Lung (tissue), 12 donors: ENCODE results near the gene ZBTB11. TPM values are rescaled to one million over a fixed set of nuclear protein-coding genes. Genes with fewer than 3 reads are reported as not detected.

Experiments
- ATAC-seq: fragments of 200-7000 bp; cut with Tn5 transposase; one replicate; pipeline ENCODE4 v1.9.1; 2020; ENCODE audit warnings: moderate number of reproducible peaks; ENCODE audit not compliant: insufficient read depth, low FRiP score
- DNase-seq, 3 donors: peaks; one replicate each; pipeline ENCODE4 v3.0.0-alpha.2; 2013 to 2017
- H3K27ac ChIP-seq, 2 donors: one replicate each; pipeline ENCODE4 v1.5.1; 2013; ENCODE audit warnings: mild to moderate bottlenecking in 2 of 2, moderate library complexity in 2 of 2, control low read depth in 1 of 2, inconsistent platforms in 1 of 2, low read depth in 1 of 2, low read length in 1 of 2
- H3K27me3 ChIP-seq, 3 donors: one replicate each; pipeline ENCODE4 v1.5.1; 2013; ENCODE audit warnings: low read length in 2 of 3; ENCODE audit not compliant: control insufficient read depth in 3 of 3, insufficient read depth in 3 of 3
- H3K36me3 ChIP-seq, 4 donors: one replicate each; pipeline ENCODE4 v1.5.1; 2013; ENCODE audit warnings: low read length in 4 of 4, mild to moderate bottlenecking in 1 of 4, moderate library complexity in 1 of 4; ENCODE audit not compliant: control insufficient read depth in 4 of 4, insufficient read depth in 4 of 4
- H3K4me1 ChIP-seq, 5 donors: one replicate each; pipeline ENCODE4 v1.5.1; 2013; ENCODE audit warnings: low read length in 5 of 5, mild to moderate bottlenecking in 2 of 5, moderate library complexity in 1 of 5; ENCODE audit not compliant: control insufficient read depth in 5 of 5, insufficient read depth in 5 of 5
- H3K4me3 ChIP-seq: one replicate; pipeline ENCODE4 v1.5.1; 2013; ENCODE audit warnings: mild to moderate bottlenecking, control low read depth, moderate library complexity
- H3K9ac ChIP-seq, 2 donors: one replicate each; pipeline ENCODE4 v1.5.1; 2013; ENCODE audit warnings: low read length in 2 of 2, control low read depth in 1 of 2; ENCODE audit not compliant: insufficient read depth in 1 of 2
- H3K9me3 ChIP-seq, 4 donors: one replicate each; pipeline ENCODE4 v1.5.1; 2013; ENCODE audit warnings: low read length in 3 of 4, mild to moderate bottlenecking in 1 of 4, moderate library complexity in 1 of 4; ENCODE audit not compliant: control insufficient read depth in 4 of 4, insufficient read depth in 3 of 4
- CTCF ChIP-seq: IDR thresholded peaks from 2 replicates; pipeline ENCODE4 v1.5.1; 2012; ENCODE audit warnings: mild to moderate bottlenecking; ENCODE audit errors: control extremely low read depth, extremely low read depth
- WGBS, 2 donors: extraction: QIAGEN DNeasy Blood & Tissue Kit; methylation state at CpG; one replicate each; pipeline ENCODE4 v1.1.7; 2013; 5-methylcytosine and 5-hydroxymethylcytosine counted together
- polyA plus RNA-seq, 2 donors: library from polyadenylated mRNA; stranded (reverse); fragments of 200-250 nt; gene quantifications; one replicate each; pipeline ENCODE4 v1.2.1, GENCODE V29; 2013
- total RNA-seq, 2 donors: library from RNA; depleted of rRNA in 1 of 2; stranded (reverse); fragments of >200 nt in 1 of 2; gene quantifications; one replicate each; pipeline ENCODE4 v1.2.1, GENCODE V29; 2014 to 2021
- donor health status: control.
- donor health status: control.
- donor health status: Bipolar disorder and iron deficiency.
- donor health status: healthy.
- donor health status: DM: yes; HTN: yes; CAD: no.

Gene ZBTB11
- total and polyA plus RNA-seq, 4 donors = 7.5 to 42.5 (median 11.8) TPM

GRCh38 chr3:101667331-101667730, 9.6 kb downstream of the ZBTB11 start:
- Histone ChIP-seq H3K9me3 (no peaks in the 10 kb centered on the region), H3K9ac (no peak overlapping the region), H3K4me3 (no peak overlapping the region), H3K27me3 (no peaks in the 10 kb centered on the region), H3K27ac (no peak overlapping the region), H3K36me3 (peaks cover 15 to 43% (median 29%) of the 10 kb centered on the region in 4 donors), H3K4me1 (no peaks in the 10 kb centered on the region)
- WGBS, 2 donors = 90 to 93% methylated on average over 6 of the region's 6 CpGs
- no peak for TF ChIP-seq CTCF
- no peak for ATAC-seq
- no peak for DNase-seq

GRCh38 chr3:101665851-101666250, 11.1 kb downstream of the ZBTB11 start:
- Histone ChIP-seq H3K4me1 (no peaks in the 10 kb centered on the region), H3K27me3 (no peaks in the 10 kb centered on the region), H3K9me3 (no peaks in the 10 kb centered on the region), H3K36me3 (peaks cover 18 to 50% (median 28%) of the 10 kb centered on the region in 4 donors), H3K9ac (no peak overlapping the region), H3K4me3 (no peak overlapping the region), H3K27ac (no peak overlapping the region)
- ATAC-seq (no peak), DNase-seq (no peak)
- TF ChIP-seq CTCF = no peak

- no peak overlapping the region for H3K27ac ChIP-seq
- H3K36me3 ChIP-seq = peaks cover 19 to 53% (median 27%) of the 10 kb centered on the region in 4 donors
- H3K9me3 ChIP-seq = no peaks in the 10 kb centered on the region
- H3K4me3 ChIP-seq = no peak overlapping the region
- H3K27me3 ChIP-seq = no peaks in the 10 kb centered on the region
- no peak for DNase-seq
- WGBS, 2 donors = 79 to 94% methylated on average over 4 of the region's 4 CpGs
- TF ChIP-seq CTCF = no peak
- no peak for ATAC-seq
- H3K4me1 ChIP-seq = no peaks in the 10 kb centered on the region
- H3K9ac ChIP-seq = no peak overlapping the region
These were observed 11.6 kb downstream of the ZBTB11 start for GRCh38 chr3:101665357-101665756.

GRCh38 chr3:101660714-101661113, 16.2 kb downstream of the ZBTB11 start:
- no peaks in the 10 kb centered on the region for H3K4me1 ChIP-seq
- H3K36me3 ChIP-seq = peaks cover 27 to 57% (median 37%) of the 10 kb centered on the region in 4 donors
- ATAC-seq (no peak), DNase-seq (no peak)
- H3K9me3 ChIP-seq = no peaks in the 10 kb centered on the region
- whole genome bisulfite sequencing, 2 donors = 94 to 96% methylated on average over 3 of the region's 3 CpGs
- H3K9ac ChIP-seq = no peak overlapping the region
- no peaks in the 10 kb centered on the region for H3K27me3 ChIP-seq
- H3K4me3 ChIP-seq = no peak overlapping the region
- no peak overlapping the region for H3K27ac ChIP-seq
- no peak for TF ChIP-seq CTCF
